IMR-90 (cell line): Measurements from ENCODE around the gene ACKR2. TPM values are rescaled to one million over a fixed set of nuclear protein-coding genes. Genes with fewer than 3 reads are reported as not detected.

Source experiments
- ATAC-seq: fragments of 200-7000 bp; cut with Tn5 transposase; 2 replicates; pipeline ENCODE4 v1.9.1; 2020; ENCODE audit warnings: low read depth, mild to moderate bottlenecking, moderate library complexity
- BruUV-seq: library from RNA; stranded (reverse); fragments of 400-500 nt; replicated peaks from 2 replicates; lab custom pipeline; 2021; lab: Mats Ljungman, UMichigan
- CTCF ChIA-PET: fragments of 300-600 bp; formaldehyde crosslinking; extraction: SDS; loops from one replicate; lab custom pipeline; 2021; ENCODE audit warnings: antibody characterized with exemption; lab: Yijun Ruan, JAX
- POLR2A ChIA-PET: fragments of 300-600 bp; sonication (Branson Sonifier 250); formaldehyde crosslinking; loops from one replicate; lab custom pipeline; 2022; ENCODE audit warnings: antibody characterized with exemption; ENCODE audit not compliant: unreplicated experiment; lab: Charles Lee
- DNase-seq: peaks from one replicate; pipeline ENCODE4 v3.0.0; 2013
- H2AFZ ChIP-seq: replicated peaks from 2 replicates; pipeline ENCODE3; 2013; ENCODE audit warnings: low read length, mild to moderate bottlenecking; ENCODE audit not compliant: poor library complexity
- H2AK5ac ChIP-seq: 2 replicates; pipeline ENCODE4 v1.6.1; 2013; ENCODE audit warnings: low read depth, low read length, inconsistent platforms
- H2AK9ac ChIP-seq: replicated peaks from 2 replicates; pipeline ENCODE3; 2013; ENCODE audit warnings: mild to moderate bottlenecking, low read depth, low read length, moderate library complexity; ENCODE audit not compliant: poor library complexity
- H2BK120ac ChIP-seq: 2 replicates; pipeline ENCODE4 v1.6.1; 2013; ENCODE audit warnings: low read depth, low read length, inconsistent platforms
- H2BK15ac ChIP-seq: 3 replicates; pipeline ENCODE4 v1.6.1; 2013; ENCODE audit warnings: low read depth, low read length, inconsistent platforms
- H2BK20ac ChIP-seq: 2 replicates; pipeline ENCODE4 v1.6.1; 2013; ENCODE audit warnings: low read depth, mild to moderate bottlenecking, inconsistent platforms, low read length, moderate library complexity
- H2BK5ac ChIP-seq: 2 replicates; pipeline ENCODE4 v1.6.1; 2013; ENCODE audit warnings: mild to moderate bottlenecking, low read depth, low read length, inconsistent platforms; ENCODE audit not compliant: poor library complexity, severe bottlenecking
- H3K14ac ChIP-seq: replicated peaks from 2 replicates; pipeline ENCODE4 v1.6.1; 2013; ENCODE audit warnings: low read depth, low read length, inconsistent platforms
- H3K18ac ChIP-seq: 2 replicates; pipeline ENCODE4 v1.6.1; 2013; ENCODE audit warnings: low read depth, low read length, control low read depth
- H3K23ac ChIP-seq: 2 replicates; pipeline ENCODE4 v1.6.1; 2013; ENCODE audit warnings: low read depth, low read length, inconsistent platforms
- H3K27ac ChIP-seq: 2 replicates; pipeline ENCODE4 v1.5.1; 2013; ENCODE audit warnings: mild to moderate bottlenecking, control low read depth, low read length; ENCODE audit not compliant: insufficient read depth
- H3K27me3 ChIP-seq: 2 replicates; pipeline ENCODE4 v1.6.1; 2013; ENCODE audit warnings: low read length; ENCODE audit not compliant: control insufficient read depth, insufficient read depth
- H3K36me3 ChIP-seq: 2 replicates; pipeline ENCODE4 v1.6.1; 2013; ENCODE audit warnings: low read length, mixed read lengths; ENCODE audit not compliant: control insufficient read depth, insufficient read depth
- H3K4ac ChIP-seq: 2 replicates; pipeline ENCODE4 v1.6.1; 2013; ENCODE audit warnings: low read depth, low read length, inconsistent platforms
- H3K4me1 ChIP-seq: 2 replicates; pipeline ENCODE4 v1.6.1; 2013; ENCODE audit warnings: low read length, mixed read lengths; ENCODE audit not compliant: control insufficient read depth, insufficient read depth
- H3K4me2 ChIP-seq: 2 replicates; pipeline ENCODE4 v1.6.1; 2013; ENCODE audit warnings: low read depth, mild to moderate bottlenecking, control low read depth, low read length, moderate library complexity
- H3K4me3 ChIP-seq: 2 replicates; pipeline ENCODE4 v1.5.1; 2013; ENCODE audit warnings: low read depth, mild to moderate bottlenecking, control low read depth, low read length, moderate library complexity; ENCODE audit not compliant: insufficient read depth
- H3K56ac ChIP-seq: 2 replicates; pipeline ENCODE4 v1.6.1; 2013; ENCODE audit warnings: low read length, inconsistent platforms; ENCODE audit not compliant: insufficient read depth; ENCODE audit errors: extremely low read depth
- H3K79me1 ChIP-seq, 2 experiments: 2 replicates each; pipeline ENCODE4 v1.6.1; 2013; ENCODE audit warnings: low read length in 2 of 2, inconsistent platforms in 1 of 2, low read depth in 1 of 2
- H3K9ac ChIP-seq: 2 replicates; pipeline ENCODE4 v1.6.1; 2013; ENCODE audit warnings: low read depth, low read length, control low read depth
- H3K9me1 ChIP-seq: 2 replicates; pipeline ENCODE4 v1.6.1; 2013; ENCODE audit warnings: low read length, inconsistent platforms; ENCODE audit not compliant: insufficient read depth
- H3K9me3 ChIP-seq: 2 replicates; pipeline ENCODE4 v1.6.1; 2013; ENCODE audit warnings: low read length; ENCODE audit not compliant: control insufficient read depth, insufficient read depth
- H4K20me1 ChIP-seq: 2 replicates; pipeline ENCODE4 v1.6.1; 2013; ENCODE audit warnings: low read length, inconsistent platforms; ENCODE audit not compliant: insufficient read depth
- H4K5ac ChIP-seq: 2 replicates; pipeline ENCODE4 v1.6.1; 2013; ENCODE audit warnings: mild to moderate bottlenecking, low read depth, low read length, control low read depth
- H4K8ac ChIP-seq, 2 experiments: 2 replicates each; pipeline ENCODE4 v1.6.1; 2013; ENCODE audit warnings: low read depth in 2 of 2, low read length in 2 of 2, control low read depth in 1 of 2, inconsistent platforms in 1 of 2
- H4K91ac ChIP-seq: 2 replicates; pipeline ENCODE4 v1.6.1; 2013; ENCODE audit warnings: low read depth, low read length, inconsistent platforms; ENCODE audit not compliant: insufficient read depth
- CTCF ChIP-seq: conservative IDR thresholded peaks from 2 replicates; pipeline ENCODE4 v1.5.1; 2012; ENCODE audit warnings: mild to moderate bottlenecking, low read depth, low read length, improper control_type of control experiment
- POLR2A ChIP-seq: IDR thresholded peaks from 2 replicates; pipeline ENCODE4 v1.6.1; 2012; ENCODE audit warnings: mild to moderate bottlenecking, low read depth, low read length
- RAD21 ChIP-seq: IDR thresholded peaks from 2 replicates; pipeline ENCODE4 v1.6.1; 2012; ENCODE audit warnings: low read length, improper control_type of control experiment
- RFX5 ChIP-seq: IDR thresholded peaks from 2 replicates; pipeline ENCODE4 v1.8.0; 2012; ENCODE audit warnings: low read depth, mild to moderate bottlenecking, low read length, moderate library complexity
- SMC3 ChIP-seq: fragments of 150-350 bp; IDR thresholded peaks from 2 replicates; pipeline ENCODE4 v1.6.1; 2016; ENCODE audit warnings: low read depth, mild to moderate bottlenecking, antibody characterized with exemption, low read length, moderate library complexity
- WGBS, 2 experiments: methylation state at CpG; one replicate each; pipeline versions ENCODE4 v1.1.5 to v1.1.7; 2013; ENCODE audit warnings: missing lambda C conversion rate in 2 of 2; ENCODE audit not compliant: insufficient read length in 1 of 2; ENCODE audit errors: extremely low coverage in 2 of 2; 5-methylcytosine and 5-hydroxymethylcytosine counted together
- dilution Hi-C: fragments of 300-500 bp; cut with HindIII; formaldehyde crosslinking; loops from one replicate; pipeline ENCODE4 v1.14.3; 2018; ENCODE audit warnings: low sequenced_read_pairs; ENCODE audit not compliant: unreplicated experiment
- in situ Hi-C: fragments of 300-500 bp; cut with MboI; formaldehyde crosslinking; loops from 3 replicates; pipeline ENCODE4 v1.14.3; 2019; ENCODE audit warnings: low sequenced_read_pairs, inconsistent platforms, mixed read lengths
- intact Hi-C: fragments of 100-400 bp; cut with micrococcal nuclease; formaldehyde crosslinking; loops from 2 replicates; pipeline ENCODE4 v1.10.0; 2022
- polyA plus RNA-seq, 3 experiments: library from polyadenylated mRNA; depleted of rRNA; stranded (reverse); fragments of >200 nt; gene quantifications; 2 replicates each; pipeline ENCODE4 v1.2.3, GENCODE V29; 2012; ENCODE audit warnings: low replicate concordance in 1 of 3
- total RNA-seq: library from RNA; depleted of rRNA; stranded (reverse); fragments of >200 nt; gene quantifications from 2 replicates; pipeline ENCODE4 v1.2.3, GENCODE V29; 2012
- TF ChIP-seq, protein P1 (sequence below): fragments of 150-350 bp; IDR thresholded peaks from 2 replicates; pipeline ENCODE4 v1.6.1; 2017; ENCODE audit warnings: mild to moderate bottlenecking, antibody characterized with exemption, low read length, low read depth

The ACKR2 gene
- total and polyA plus RNA-seq, 2 of the 4 experiments (the other 2 are of a cell fraction), result 0.10 TPM; not detected in 1

DNA sequence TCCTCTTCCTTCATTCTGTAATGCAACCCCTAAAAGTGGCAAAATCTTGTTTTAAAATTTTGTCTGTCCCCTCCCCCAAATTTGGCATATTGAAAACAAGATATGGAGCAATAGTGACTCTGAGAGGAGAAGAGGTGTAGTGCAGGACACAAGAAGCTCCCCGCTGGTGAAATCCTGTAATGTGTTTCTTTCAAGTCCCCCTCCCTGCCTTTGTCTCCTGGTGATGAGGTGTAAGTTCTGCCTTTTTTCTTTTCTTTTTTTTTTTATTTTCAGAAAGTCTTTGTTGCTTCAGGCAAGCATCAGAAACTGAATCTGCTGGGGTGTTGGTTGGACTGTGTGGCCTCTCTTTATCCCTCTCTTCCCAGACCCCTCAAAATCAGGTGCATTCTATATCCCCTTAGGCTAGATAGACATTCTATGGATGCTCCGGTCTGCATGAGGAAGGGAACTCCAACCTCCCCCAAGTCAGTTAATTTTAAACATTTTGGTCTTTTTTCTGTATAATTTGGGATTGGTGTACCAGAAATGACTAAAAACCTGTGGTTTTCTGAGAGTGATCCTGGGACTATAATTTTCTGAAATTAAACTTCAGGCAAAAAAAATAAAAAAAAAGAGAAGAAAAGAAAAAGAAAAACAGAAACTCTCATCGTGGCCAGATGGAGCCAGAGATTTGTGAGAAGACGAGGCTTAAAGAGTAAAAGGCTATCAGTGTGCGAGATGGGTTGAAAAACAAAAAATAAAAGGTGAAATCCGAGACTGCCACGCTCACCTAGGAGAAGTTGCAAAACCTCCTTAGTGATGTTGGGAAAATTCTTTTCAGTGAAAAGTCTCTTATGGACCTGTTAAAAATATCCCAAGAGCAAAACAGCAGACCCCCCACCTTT lies 21.4 kb downstream of the ACKR2 start:
- Histone ChIP-seq H2BK5ac (no peak overlapping the region), H3K18ac (no peak overlapping the region), H4K20me1 (no peaks in the 10 kb centered on the region), H3K27ac (no peak overlapping the region), H3K56ac (no peak overlapping the region), H3K36me3 (no peaks in the 10 kb centered on the region), H2AFZ (no peak overlapping the region), H2BK120ac (no peak overlapping the region), H3K9me1 (no peaks in the 10 kb centered on the region), H3K4ac (no peak overlapping the region), H3K23ac (no peak overlapping the region), H2BK15ac (no peak overlapping the region), H2BK20ac (no peak overlapping the region), H3K14ac (no peak overlapping the region), H4K5ac (no peak overlapping the region), H3K9me3 (no peaks in the 10 kb centered on the region), H3K4me1 (no peaks in the 10 kb centered on the region), H3K4me2 (no peak overlapping the region), H3K9ac (no peak overlapping the region), H3K79me1 (no peaks in the 10 kb centered on the region), H4K8ac (no peak overlapping the region), H2AK9ac (no peak overlapping the region), H4K91ac (no peak overlapping the region), H3K4me3 (no peak overlapping the region), H3K27me3 (peaks cover 15% of the 10 kb centered on the region), H2AK5ac (no peak overlapping the region)
- BruUV-seq, result no TSS peak
- in situ Hi-C loops (no loop called here), intact Hi-C loops (loop anchor here (2.0 kb wide), 1 partner anchor 50 kb away; no protein-coding TSS in a partner anchor), dilution Hi-C loops (no loop called here)
- TF ChIP-seq RAD21 (peak; percentile 38), RFX5 (no peak), SMC3 (peak; percentile 26; the same call in 1 of the 2 replicates), CTCF (peak; percentile 40), POLR2A (no peak)
- TF ChIP-seq, protein P1, sequence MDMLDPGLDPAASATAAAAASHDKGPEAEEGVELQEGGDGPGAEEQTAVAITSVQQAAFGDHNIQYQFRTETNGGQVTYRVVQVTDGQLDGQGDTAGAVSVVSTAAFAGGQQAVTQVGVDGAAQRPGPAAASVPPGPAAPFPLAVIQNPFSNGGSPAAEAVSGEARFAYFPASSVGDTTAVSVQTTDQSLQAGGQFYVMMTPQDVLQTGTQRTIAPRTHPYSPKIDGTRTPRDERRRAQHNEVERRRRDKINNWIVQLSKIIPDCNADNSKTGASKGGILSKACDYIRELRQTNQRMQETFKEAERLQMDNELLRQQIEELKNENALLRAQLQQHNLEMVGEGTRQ, result no peak
- POLR2A ChIA-PET, result no interaction called here
- ATAC-seq (peak; percentile 53; the same call in 1 of the 2 replicates), DNase-seq (peak; percentile 21)
- CTCF ChIA-PET, result interaction anchor here (0.8 to 1.4 kb wide), 5 partner anchors 9 to 51 kb away, joined by 3 to 4 read pairs (median 3); no protein-coding TSS in a partner anchor
- no CpG with 5 or more reads among the region's 7 CpGs for WGBS, 2 experiments
